Measurements from ENCODE around the gene PPM1N. TPM values are rescaled to one million over a fixed set of nuclear protein-coding genes. Genes with fewer than 3 reads are reported as not detected.
A peak's percentile ranks its signal among the peaks of the same experiment; 100 is the strongest.

The PPM1N gene
- total and polyA plus RNA-seq, 2 of the 13 experiments (the other 11 are each of a cell fraction or from before 2014, with no cell fraction given) = 0.31 to 1.8 TPM

DNA sequence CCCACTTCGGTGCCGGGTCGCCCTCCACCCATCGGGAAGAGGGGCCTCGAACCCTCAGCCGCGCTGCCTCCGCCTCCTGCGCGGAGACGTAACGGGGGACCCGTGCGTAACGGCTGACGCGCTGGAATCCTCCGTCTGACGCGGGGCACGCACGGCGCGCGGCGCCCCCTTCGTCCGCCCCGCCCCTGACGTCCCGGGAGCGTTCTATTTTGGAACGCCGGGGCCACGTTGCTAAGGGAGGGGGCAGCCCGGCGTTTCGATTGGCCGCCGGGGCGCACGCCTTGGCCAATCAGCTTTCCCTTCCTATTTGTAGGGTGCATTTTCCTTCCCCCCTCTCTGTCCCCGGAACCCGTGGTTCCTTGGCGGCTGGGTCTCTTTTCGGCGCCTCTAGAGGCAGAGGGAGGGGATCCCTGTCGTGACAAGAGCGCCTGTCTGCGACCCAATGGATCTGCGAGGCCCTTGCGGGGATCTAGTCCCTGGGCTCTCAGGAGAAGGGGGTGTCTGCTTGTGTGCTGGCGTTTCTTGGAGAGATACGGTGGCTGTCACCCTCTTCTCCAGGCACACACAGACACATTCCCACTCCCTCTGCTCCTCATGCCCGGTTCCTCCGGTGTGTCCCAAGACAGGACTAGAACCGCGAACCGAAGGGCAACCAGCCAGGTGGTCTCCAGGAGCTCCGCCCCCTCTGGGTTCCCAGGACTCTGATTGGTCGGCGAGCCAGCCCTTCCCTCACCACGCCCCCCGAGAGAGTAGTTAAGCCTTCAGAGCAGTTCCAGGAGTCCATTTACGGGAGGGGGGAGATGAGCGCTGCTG, 28.9 kb upstream of the PPM1N start (continued):
- TF ChIP-seq, protein P1, sequence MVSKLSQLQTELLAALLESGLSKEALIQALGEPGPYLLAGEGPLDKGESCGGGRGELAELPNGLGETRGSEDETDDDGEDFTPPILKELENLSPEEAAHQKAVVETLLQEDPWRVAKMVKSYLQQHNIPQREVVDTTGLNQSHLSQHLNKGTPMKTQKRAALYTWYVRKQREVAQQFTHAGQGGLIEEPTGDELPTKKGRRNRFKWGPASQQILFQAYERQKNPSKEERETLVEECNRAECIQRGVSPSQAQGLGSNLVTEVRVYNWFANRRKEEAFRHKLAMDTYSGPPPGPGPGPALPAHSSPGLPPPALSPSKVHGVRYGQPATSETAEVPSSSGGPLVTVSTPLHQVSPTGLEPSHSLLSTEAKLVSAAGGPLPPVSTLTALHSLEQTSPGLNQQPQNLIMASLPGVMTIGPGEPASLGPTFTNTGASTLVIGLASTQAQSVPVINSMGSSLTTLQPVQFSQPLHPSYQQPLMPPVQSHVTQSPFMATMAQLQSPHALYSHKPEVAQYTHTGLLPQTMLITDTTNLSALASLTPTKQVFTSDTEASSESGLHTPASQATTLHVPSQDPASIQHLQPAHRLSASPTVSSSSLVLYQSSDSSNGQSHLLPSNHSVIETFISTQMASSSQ (IDR thresholded peaks at IDR 0.05; ENCODE audit: low read depth) = no peak
- TF ChIP-seq, protein P1 (CRISPR knock-in tag; IDR thresholded peaks at IDR 0.05; ENCODE audit: borderline replicate concordance) = peak; percentile 35; the same call in 1 of the 2 replicates
- no peak for TF ChIP-seq MIER2 (CRISPR knock-in tag; IDR thresholded peaks at IDR 0.05)
- TF ChIP-seq, protein P2, sequence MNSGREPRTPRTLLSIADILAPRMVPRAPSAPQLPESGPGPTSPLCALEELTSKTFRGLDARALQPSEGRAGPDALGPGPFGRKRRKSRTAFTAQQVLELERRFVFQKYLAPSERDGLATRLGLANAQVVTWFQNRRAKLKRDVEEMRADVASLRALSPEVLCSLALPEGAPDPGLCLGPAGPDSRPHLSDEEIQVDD (CRISPR knock-in tag; IDR thresholded peaks at IDR 0.05; ENCODE audit: borderline replicate concordance) = no peak
- TF ChIP-seq ZBTB7B (CRISPR knock-in tag; IDR thresholded peaks at IDR 0.05) = no peak
- TF ChIP-seq CC2D1A (CRISPR knock-in tag; IDR thresholded peaks at IDR 0.05) = no peak
- no peak for TF ChIP-seq TMF1 (CRISPR knock-in tag; IDR thresholded peaks at IDR 0.05; ENCODE audit: low read depth)
- TF ChIP-seq, protein P3, sequence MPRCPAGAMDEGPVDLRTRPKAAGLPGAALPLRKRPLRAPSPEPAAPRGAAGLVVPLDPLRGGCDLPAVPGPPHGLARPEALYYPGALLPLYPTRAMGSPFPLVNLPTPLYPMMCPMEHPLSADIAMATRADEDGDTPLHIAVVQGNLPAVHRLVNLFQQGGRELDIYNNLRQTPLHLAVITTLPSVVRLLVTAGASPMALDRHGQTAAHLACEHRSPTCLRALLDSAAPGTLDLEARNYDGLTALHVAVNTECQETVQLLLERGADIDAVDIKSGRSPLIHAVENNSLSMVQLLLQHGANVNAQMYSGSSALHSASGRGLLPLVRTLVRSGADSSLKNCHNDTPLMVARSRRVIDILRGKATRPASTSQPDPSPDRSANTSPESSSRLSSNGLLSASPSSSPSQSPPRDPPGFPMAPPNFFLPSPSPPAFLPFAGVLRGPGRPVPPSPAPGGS (CRISPR knock-in tag; IDR thresholded peaks at IDR 0.05) = no peak; the same call in 1 of the 2 replicates
- TF ChIP-seq, protein P4, sequence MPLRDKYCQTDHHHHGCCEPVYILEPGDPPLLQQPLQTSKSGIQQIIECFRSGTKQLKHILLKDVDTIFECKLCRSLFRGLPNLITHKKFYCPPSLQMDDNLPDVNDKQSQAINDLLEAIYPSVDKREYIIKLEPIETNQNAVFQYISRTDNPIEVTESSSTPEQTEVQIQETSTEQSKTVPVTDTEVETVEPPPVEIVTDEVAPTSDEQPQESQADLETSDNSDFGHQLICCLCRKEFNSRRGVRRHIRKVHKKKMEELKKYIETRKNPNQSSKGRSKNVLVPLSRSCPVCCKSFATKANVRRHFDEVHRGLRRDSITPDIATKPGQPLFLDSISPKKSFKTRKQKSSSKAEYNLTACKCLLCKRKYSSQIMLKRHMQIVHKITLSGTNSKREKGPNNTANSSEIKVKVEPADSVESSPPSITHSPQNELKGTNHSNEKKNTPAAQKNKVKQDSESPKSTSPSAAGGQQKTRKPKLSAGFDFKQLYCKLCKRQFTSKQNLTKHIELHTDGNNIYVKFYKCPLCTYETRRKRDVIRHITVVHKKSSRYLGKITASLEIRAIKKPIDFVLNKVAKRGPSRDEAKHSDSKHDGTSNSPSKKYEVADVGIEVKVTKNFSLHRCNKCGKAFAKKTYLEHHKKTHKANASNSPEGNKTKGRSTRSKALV (CRISPR knock-in tag; IDR thresholded peaks at IDR 0.05) = no peak
- no peak for TF ChIP-seq ZNF598 (CRISPR knock-in tag; IDR thresholded peaks at IDR 0.05; ENCODE audit: borderline replicate concordance)
- peak; percentile 91; the same call in 1 of the 2 replicates for TF ChIP-seq YEATS2 (CRISPR knock-in tag; IDR thresholded peaks at IDR 0.05; ENCODE audit: borderline replicate concordance)
- TF ChIP-seq ETS1 (CRISPR knock-in tag; IDR thresholded peaks at IDR 0.05) = no peak
- no peak for TF ChIP-seq CHD2 (IDR thresholded peaks at IDR 0.05; ENCODE audit: low read depth, low read length)
- no peak for TF ChIP-seq PHF5A (CRISPR knock-in tag; IDR thresholded peaks at IDR 0.05; ENCODE audit: low read depth, unreplicated experiment)
- peak; percentile 35; the same call in 1 of the 2 replicates for TF ChIP-seq MIER3 (CRISPR knock-in tag; IDR thresholded peaks at IDR 0.05; ENCODE audit: borderline replicate concordance)
- TF ChIP-seq ZNF329 (CRISPR knock-in tag; IDR thresholded peaks at IDR 0.05; ENCODE audit: low read depth) = 0 out of 2 replicates have a peak, but pooled peaks have one; percentile 15
- peak; percentile 64 to 88 for TF ChIP-seq HMGXB4 (CRISPR knock-in tag; IDR thresholded peaks at IDR 0.05; ENCODE audit: borderline replicate concordance in 1 of 2, low read depth in 1 of 2)
